Astrocyte (in vitro differentiated cells and primary cell): ENCODE measurements around the gene CELF4.

Experiments
- CTCF ChIP-seq: IDR thresholded peaks from 2 replicates; pipeline ENCODE4 v1.5.1; 2011; ENCODE audit warnings: low read depth, mild to moderate bottlenecking, inconsistent platforms, low read length, moderate library complexity; ENCODE audit not compliant: insufficient read depth
- EZH2 ChIP-seq: IDR thresholded peaks from 2 replicates; pipeline ENCODE4 v1.6.1; 2012; ENCODE audit warnings: mild to moderate bottlenecking, low read length, inconsistent platforms; ENCODE audit not compliant: insufficient read depth

- TF ChIP-seq CTCF (no peak), EZH2 (no peak)
Observed at GRCh38 chr18:37534627-37535026, 31.0 kb downstream of the CELF4 start.
